Suprapubic skin (tissue), 4 donors: ENCODE measurements around the gene MT1E. TPM values are rescaled to one million over a fixed set of nuclear protein-coding genes. Genes with fewer than 3 reads are reported as not detected.

Experiments used
- DNase-seq, 2 donors: peaks; one replicate each; pipeline ENCODE4 v3.0.0-alpha.2; 2019; ENCODE audit warnings: low spot score in 2 of 2
- H3K27ac ChIP-seq: fragments of 200-600 bp; sonication (generic); one replicate; pipeline ENCODE4 v1.5.1; 2019
- H3K27me3 ChIP-seq: fragments of 200-600 bp; sonication (generic); one replicate; pipeline ENCODE4 v1.5.1; 2019
- H3K36me3 ChIP-seq: fragments of 200-600 bp; sonication (generic); one replicate; pipeline ENCODE4 v1.5.1; 2019
- H3K4me1 ChIP-seq: fragments of 200-600 bp; sonication (generic); one replicate; pipeline ENCODE4 v1.5.1; 2019
- H3K4me3 ChIP-seq: fragments of 200-600 bp; sonication (generic); one replicate; pipeline ENCODE4 v1.5.1; 2019; ENCODE audit warnings: mild to moderate bottlenecking
- H3K9me3 ChIP-seq: fragments of 200-600 bp; sonication (generic); one replicate; pipeline ENCODE4 v1.5.1; 2019
- CTCF ChIP-seq, 2 donors: fragments of 200-600 bp in 1 of 2; fragments of 450-650 bp in 1 of 2; sonication (generic) in 1 of 2; IDR thresholded peaks; one replicate each; pipeline ENCODE4 v1.5.1; 2016 to 2019; ENCODE audit warnings: antibody characterized with exemption in 2 of 2, mild to moderate bottlenecking in 1 of 2, moderate library complexity in 1 of 2
- EP300 ChIP-seq: sonication (generic); formaldehyde crosslinking; IDR thresholded peaks from one replicate; pipeline ENCODE4 v1.6.1; 2017; ENCODE audit warnings: antibody characterized with exemption
- POLR2A ChIP-seq, 2 donors: fragments of 450-650 bp; IDR thresholded peaks; one replicate each; pipeline ENCODE4 v1.6.1; 2017; ENCODE audit warnings: antibody characterized with exemption in 2 of 2, mild to moderate bottlenecking in 2 of 2, moderate library complexity in 2 of 2
- POLR2AphosphoS5 ChIP-seq, 3 donors: sonication (generic); formaldehyde crosslinking; IDR thresholded peaks; one replicate each; pipeline ENCODE4 v1.6.1; 2017; ENCODE audit warnings: antibody characterized with exemption in 3 of 3
- WGBS: methylation state at CpG from one replicate; pipeline ENCODE4 v1.1.5; 2018; 5-methylcytosine and 5-hydroxymethylcytosine counted together
- total RNA-seq, 4 donors: library from RNA; depleted of rRNA; stranded (reverse); fragments of >200 nt; gene quantifications; one replicate each; pipeline ENCODE4 v1.1.0, GENCODE V29; 2016

The MT1E gene
- total RNA-seq, 4 donors from 2014 or later = 454 to 1,259 (median 584) TPM

DNA sequence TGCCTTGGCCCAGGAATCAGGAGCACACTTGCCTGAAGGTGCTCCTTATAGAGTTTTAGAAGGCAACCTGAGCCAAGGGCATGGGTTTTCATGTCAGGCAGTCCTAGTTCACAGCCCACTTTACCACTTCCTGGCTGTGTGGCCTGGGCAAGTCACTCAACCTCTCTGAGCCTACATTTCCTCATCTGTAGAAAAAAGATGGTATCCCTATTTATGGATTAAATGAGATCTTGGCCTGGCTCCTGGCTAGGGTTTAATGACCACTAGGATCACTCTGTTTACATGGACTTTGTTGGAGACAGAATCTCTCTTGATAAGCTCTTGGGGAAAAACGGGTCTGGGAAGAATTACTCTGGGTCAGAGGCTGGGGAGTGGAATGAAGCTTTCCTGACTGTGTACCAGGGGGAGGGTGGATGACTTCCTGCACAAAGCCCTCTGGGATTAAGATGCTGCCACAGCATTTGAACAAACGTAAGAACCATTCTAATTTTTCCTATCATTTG is 14.9 kb upstream of the MT1E start:
- Histone ChIP-seq H3K36me3 (no peaks in the 10 kb centered on the region), H3K27ac (peak overlapping the region; percentile 96), H3K4me3 (peak overlapping the region; percentile 73), H3K9me3 (no peaks in the 10 kb centered on the region), H3K4me1 (peaks cover 58% of the 10 kb centered on the region), H3K27me3 (no peaks in the 10 kb centered on the region)
- TF ChIP-seq POLR2AphosphoS5 (IDR thresholded peaks at IDR 0.05) = no peak
- TF ChIP-seq CTCF (IDR thresholded peaks at IDR 0.05) = no peak
- no peak for TF ChIP-seq POLR2A (IDR thresholded peaks at IDR 0.05)
- TF ChIP-seq EP300 = no peak
- DNase-seq = no peak
- WGBS = 40% methylated on average over 2 of the region's 2 CpGs

GRCh38 chr16:56611281-56611833 is 14.2 kb upstream of the MT1E start:
- peaks cover 51% of the 10 kb centered on the region for H3K4me1 ChIP-seq
- no peaks in the 10 kb centered on the region for H3K36me3 ChIP-seq
- TF ChIP-seq EP300 = no peak
- peak in 1 of 3 donors; percentile 15 for TF ChIP-seq POLR2AphosphoS5 (IDR thresholded peaks at IDR 0.05)
- 61% methylated on average over 2 of the region's 2 CpGs for WGBS
- no peak overlapping the region for H3K4me3 ChIP-seq
- peak overlapping the region; percentile 96 for H3K27ac ChIP-seq
- no peaks in the 10 kb centered on the region for H3K27me3 ChIP-seq
- H3K9me3 ChIP-seq = no peaks in the 10 kb centered on the region
- DNase-seq = no peak

- H3K4me3 ChIP-seq = no peak overlapping the region
- no peaks in the 10 kb centered on the region for H3K36me3 ChIP-seq
- H3K4me1 ChIP-seq = peaks cover 45% of the 10 kb centered on the region
- no peaks in the 10 kb centered on the region for H3K9me3 ChIP-seq
- no peak overlapping the region for H3K27ac ChIP-seq
- no peaks in the 10 kb centered on the region for H3K27me3 ChIP-seq
- TF ChIP-seq POLR2A (IDR thresholded peaks at IDR 0.05) (no peak), EP300 (no peak), POLR2AphosphoS5 (IDR thresholded peaks at IDR 0.05) (no peak)
- no peak for DNase-seq
Observed at GRCh38 chr16:56613706-56614105, 11.9 kb upstream of the MT1E start.

DNA sequence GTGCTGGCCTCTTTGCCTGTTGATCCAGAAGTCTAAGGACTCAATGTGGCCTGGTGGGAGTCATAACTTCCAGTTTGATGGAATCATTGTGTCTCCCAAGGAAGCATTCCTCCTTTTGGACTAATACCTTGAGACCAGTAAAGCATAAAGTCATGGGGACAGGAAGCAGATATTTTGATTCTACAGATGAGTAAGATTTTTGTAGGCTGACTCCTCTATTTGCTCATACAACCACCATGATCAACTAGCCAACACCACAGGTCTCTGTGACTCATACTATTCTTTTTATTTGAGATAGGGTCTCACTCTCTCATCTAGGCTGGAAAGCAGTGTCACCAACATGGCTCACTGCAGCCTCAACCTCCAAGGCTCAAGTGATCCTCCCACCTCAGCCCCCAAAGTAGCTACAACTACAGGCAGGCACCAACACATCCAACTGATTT is 11.0 kb upstream of the MT1E start:
- Histone ChIP-seq H3K36me3 (no peaks in the 10 kb centered on the region), H3K4me3 (no peak overlapping the region), H3K9me3 (no peaks in the 10 kb centered on the region), H3K27ac (no peak overlapping the region), H3K4me1 (peaks cover 36% of the 10 kb centered on the region), H3K27me3 (no peaks in the 10 kb centered on the region)
- no peak for DNase-seq
- TF ChIP-seq POLR2AphosphoS5 (IDR thresholded peaks at IDR 0.05) (no peak), POLR2A (IDR thresholded peaks at IDR 0.05) (no peak), CTCF (IDR thresholded peaks at IDR 0.05) (no peak), EP300 (no peak)

DNA sequence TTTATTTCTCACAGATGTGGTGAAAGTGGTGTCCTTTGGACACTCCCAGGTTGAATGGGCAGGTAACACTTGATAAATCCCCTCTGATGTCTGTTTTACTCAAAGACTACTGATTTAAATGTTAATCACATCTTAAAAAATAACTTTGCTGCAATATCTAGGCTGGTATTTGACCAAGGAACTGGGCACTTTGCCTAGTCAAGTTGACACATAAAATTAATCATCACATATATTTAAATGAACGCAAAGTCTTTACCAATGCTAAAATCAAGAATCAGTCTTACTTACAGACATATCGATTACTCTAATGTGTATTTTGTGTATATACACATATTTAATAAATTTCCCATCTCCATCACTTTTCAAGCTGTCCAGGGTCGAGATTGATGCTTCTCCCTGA is 10.2 kb upstream of the MT1E start:
- DNase-seq = no peak
- no peak overlapping the region for H3K4me3 ChIP-seq
- no peak for TF ChIP-seq CTCF (IDR thresholded peaks at IDR 0.05)
- TF ChIP-seq POLR2AphosphoS5 (IDR thresholded peaks at IDR 0.05) = no peak
- no peak for TF ChIP-seq EP300
- TF ChIP-seq POLR2A (IDR thresholded peaks at IDR 0.05) = no peak
- WGBS = 79% methylated on average over 3 of the region's 3 CpGs
- H3K27me3 ChIP-seq = no peaks in the 10 kb centered on the region
- no peak overlapping the region for H3K27ac ChIP-seq
- H3K4me1 ChIP-seq = peaks cover 28% of the 10 kb centered on the region
- H3K36me3 ChIP-seq = no peaks in the 10 kb centered on the region
- no peaks in the 10 kb centered on the region for H3K9me3 ChIP-seq

DNA sequence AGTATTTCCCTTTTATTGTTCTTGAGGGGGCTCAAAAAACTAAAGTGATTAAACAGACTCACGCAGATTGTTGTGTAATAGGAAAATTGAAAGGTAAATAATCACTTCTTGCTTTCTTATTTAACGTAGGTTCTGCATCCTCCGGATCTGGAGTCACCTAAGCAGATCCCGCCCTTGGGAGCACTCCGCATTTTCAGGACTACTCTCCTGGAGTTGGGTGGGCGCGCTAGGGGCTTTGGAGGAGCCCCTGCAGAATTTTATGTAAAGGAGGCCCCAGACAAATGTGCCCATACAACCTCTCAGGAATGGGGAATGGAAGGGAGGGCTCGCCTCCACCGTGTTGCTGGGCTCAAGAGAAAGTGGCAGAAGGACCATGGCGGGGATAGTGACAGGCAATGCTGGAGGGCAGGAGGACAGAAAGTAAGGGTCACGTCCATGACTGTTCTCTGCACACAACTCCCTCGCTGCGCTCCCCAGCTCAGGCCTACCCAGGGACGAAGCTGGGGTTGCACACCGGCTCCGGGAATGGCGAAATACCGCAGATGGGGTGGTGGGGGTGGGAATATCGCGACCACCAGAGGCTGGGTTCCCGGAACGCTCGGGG is 8.9 kb upstream of the MT1E start:
- Histone ChIP-seq H3K9me3 (no peaks in the 10 kb centered on the region), H3K4me3 (peak overlapping the region; percentile 44), H3K27ac (no peak overlapping the region), H3K36me3 (no peaks in the 10 kb centered on the region), H3K4me1 (peaks cover 15% of the 10 kb centered on the region), H3K27me3 (no peaks in the 10 kb centered on the region)
- WGBS = 62% methylated on average over 23 of the region's 23 CpGs
- TF ChIP-seq POLR2A (IDR thresholded peaks at IDR 0.05) (no peak), EP300 (no peak), POLR2AphosphoS5 (IDR thresholded peaks at IDR 0.05) (no peak), CTCF (IDR thresholded peaks at IDR 0.05) (no peak)
- DNase-seq = no peak
